ENCODE data around the gene ESR1. TPM values are rescaled to one million over a fixed set of nuclear protein-coding genes. Genes with fewer than 3 reads are reported as not detected.

The ESR1 gene
- total RNA-seq, 4 donors from 2014 or later, result 1.3 to 2.6 (median 2.2) TPM

GRCh38 chr6:152170313-152170701 lies 362.8 kb downstream of the ESR1 start:
- peaks cover 5% of the 10 kb centered on the region for H3K4me1 ChIP-seq
- no peak overlapping the region for H3K4me3 ChIP-seq
- 89% methylated on average over 4 of the region's 4 CpGs for WGBS
- peaks cover 10% of the 10 kb centered on the region for H3K36me3 ChIP-seq
- H3K27me3 ChIP-seq, result no peaks in the 10 kb centered on the region
- DNase-seq (ENCODE audit: low spot score in 2 of 2), result no peak
- H3K27ac ChIP-seq, result no peak overlapping the region
- TF ChIP-seq POLR2AphosphoS5 (IDR thresholded peaks at IDR 0.05), result no peak
- no peaks in the 10 kb centered on the region for H3K9me3 ChIP-seq

- Histone ChIP-seq H3K27ac (no peak overlapping the region), H3K27me3 (no peaks in the 10 kb centered on the region), H3K4me1 (peaks cover 5% of the 10 kb centered on the region), H3K4me3 (no peak overlapping the region), H3K9me3 (no peaks in the 10 kb centered on the region), H3K36me3 (peaks cover 17% of the 10 kb centered on the region)
- TF ChIP-seq POLR2AphosphoS5 (IDR thresholded peaks at IDR 0.05) (no peak), POLR2A (IDR thresholded peaks at IDR 0.05) (no peak), EP300 (IDR thresholded peaks at IDR 0.05) (no peak), CTCF (IDR thresholded peaks at IDR 0.05) (no peak)
- 89% methylated on average over 13 of the region's 13 CpGs for WGBS
- no peak for DNase-seq (ENCODE audit: low spot score in 2 of 2)
Observed at GRCh38 chr6:152170702-152171667, 363.5 kb downstream of the ESR1 start.

DNA sequence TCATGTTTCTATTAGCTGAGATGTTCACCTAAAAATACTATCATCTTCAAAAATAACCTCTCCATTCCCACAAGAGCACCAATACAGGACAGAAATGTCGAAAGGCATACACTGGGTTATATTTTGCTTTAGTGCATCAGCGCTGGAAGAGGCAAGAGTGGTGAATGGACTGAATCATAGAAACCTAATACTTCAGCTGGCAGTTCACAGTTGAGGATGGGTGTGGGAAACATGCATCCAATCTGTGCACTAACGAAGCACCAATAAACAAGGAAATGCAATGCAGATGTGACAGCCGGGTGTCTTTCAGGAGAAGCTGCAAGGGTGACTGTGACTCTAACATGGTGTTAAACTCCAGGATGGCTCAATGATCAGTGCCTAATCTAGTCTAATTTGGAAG lies 365.8 kb downstream of the ESR1 start:
- Histone ChIP-seq H3K27me3 (no peaks in the 10 kb centered on the region), H3K9me3 (no peaks in the 10 kb centered on the region), H3K4me1 (peaks cover 5% of the 10 kb centered on the region), H3K4me3 (no peak overlapping the region), H3K27ac (no peak overlapping the region), H3K36me3 (peaks cover 17% of the 10 kb centered on the region)
- TF ChIP-seq EP300 (IDR thresholded peaks at IDR 0.05) (no peak), CTCF (IDR thresholded peaks at IDR 0.05) (no peak), POLR2A (IDR thresholded peaks at IDR 0.05) (no peak), POLR2AphosphoS5 (IDR thresholded peaks at IDR 0.05) (no peak)
- WGBS, result 53% methylated on average over 4 of the region's 4 CpGs
- no peak for DNase-seq (ENCODE audit: low spot score in 2 of 2)

DNA sequence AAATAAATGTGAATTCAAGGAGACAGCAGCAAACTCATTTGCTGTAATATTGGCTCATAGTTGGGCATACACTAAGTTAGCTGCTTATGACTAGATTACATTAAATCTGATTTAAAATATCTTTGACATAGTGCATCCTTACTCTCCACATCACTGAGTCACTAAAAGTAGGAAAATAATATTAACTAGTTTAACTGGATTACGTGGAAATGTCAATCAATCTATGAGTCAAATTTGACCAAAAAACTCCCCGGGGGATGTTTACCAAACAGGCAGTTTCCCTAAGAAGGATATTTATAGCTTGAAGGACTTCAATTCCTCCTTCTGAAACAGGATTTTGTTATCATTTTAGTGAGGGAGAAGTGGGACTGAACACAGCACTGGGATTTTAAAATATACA lies 366.5 kb downstream of the ESR1 start:
- no peak overlapping the region for H3K27ac ChIP-seq
- WGBS, result 74% methylated on average over 2 of the region's 2 CpGs
- peaks cover 17% of the 10 kb centered on the region for H3K36me3 ChIP-seq

DNA sequence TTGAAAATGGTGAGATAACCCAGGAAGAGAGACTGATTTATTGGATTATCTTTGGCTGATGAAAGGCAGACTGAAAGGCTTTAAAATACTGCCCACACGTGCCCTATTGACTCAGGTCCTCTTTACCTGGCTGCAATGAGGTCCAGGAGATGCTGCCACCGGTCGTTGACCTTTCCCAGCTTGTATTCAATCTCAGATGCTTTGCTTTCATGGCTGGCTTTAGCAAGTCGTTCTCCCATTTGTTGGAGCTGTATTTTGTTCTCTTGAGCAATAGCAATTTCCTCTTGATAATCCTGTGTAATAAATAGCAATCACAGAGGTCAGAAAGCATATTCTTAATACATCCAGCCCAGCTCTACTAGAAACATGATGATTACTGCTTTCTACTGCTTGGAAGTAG lies 368.8 kb downstream of the ESR1 start:
- 80% methylated on average over 4 of the region's 4 CpGs for WGBS
- Histone ChIP-seq H3K9me3 (no peaks in the 10 kb centered on the region), H3K4me3 (no peak overlapping the region), H3K27me3 (no peaks in the 10 kb centered on the region), H3K36me3 (peaks cover 15% of the 10 kb centered on the region), H3K4me1 (peaks cover 5% of the 10 kb centered on the region), H3K27ac (no peak overlapping the region)
- no peak for TF ChIP-seq CTCF (IDR thresholded peaks at IDR 0.05)
- TF ChIP-seq POLR2A (IDR thresholded peaks at IDR 0.05), result no peak
- TF ChIP-seq EP300 (IDR thresholded peaks at IDR 0.05), result no peak
- TF ChIP-seq POLR2AphosphoS5 (IDR thresholded peaks at IDR 0.05), result no peak
- no peak for DNase-seq (ENCODE audit: low spot score in 2 of 2)

More for the DNA sequence above, 366.5 kb downstream of the ESR1 start:
- H3K9me3 ChIP-seq, result no peaks in the 10 kb centered on the region
- no peak for DNase-seq (ENCODE audit: low spot score in 2 of 2)
- peaks cover 5% of the 10 kb centered on the region for H3K4me1 ChIP-seq
- H3K27me3 ChIP-seq, result no peaks in the 10 kb centered on the region
- TF ChIP-seq EP300 (IDR thresholded peaks at IDR 0.05), result no peak
- TF ChIP-seq CTCF (IDR thresholded peaks at IDR 0.05), result no peak
- no peak for TF ChIP-seq POLR2AphosphoS5 (IDR thresholded peaks at IDR 0.05)
- no peak for TF ChIP-seq POLR2A (IDR thresholded peaks at IDR 0.05)
- H3K4me3 ChIP-seq, result no peak overlapping the region

Measured in suprapubic skin (tissue), 4 donors.